ENCODE data around the gene GNPDA2. TPM values are rescaled to one million over a fixed set of nuclear protein-coding genes. Genes with fewer than 3 reads are reported as not detected.

Gene GNPDA2
- total RNA-seq, 5 donors from 2014 or later (not counting 1 experiment from before 2014, with no cell fraction given), result 8.3 to 13.1 (median 10.9) TPM

DNA sequence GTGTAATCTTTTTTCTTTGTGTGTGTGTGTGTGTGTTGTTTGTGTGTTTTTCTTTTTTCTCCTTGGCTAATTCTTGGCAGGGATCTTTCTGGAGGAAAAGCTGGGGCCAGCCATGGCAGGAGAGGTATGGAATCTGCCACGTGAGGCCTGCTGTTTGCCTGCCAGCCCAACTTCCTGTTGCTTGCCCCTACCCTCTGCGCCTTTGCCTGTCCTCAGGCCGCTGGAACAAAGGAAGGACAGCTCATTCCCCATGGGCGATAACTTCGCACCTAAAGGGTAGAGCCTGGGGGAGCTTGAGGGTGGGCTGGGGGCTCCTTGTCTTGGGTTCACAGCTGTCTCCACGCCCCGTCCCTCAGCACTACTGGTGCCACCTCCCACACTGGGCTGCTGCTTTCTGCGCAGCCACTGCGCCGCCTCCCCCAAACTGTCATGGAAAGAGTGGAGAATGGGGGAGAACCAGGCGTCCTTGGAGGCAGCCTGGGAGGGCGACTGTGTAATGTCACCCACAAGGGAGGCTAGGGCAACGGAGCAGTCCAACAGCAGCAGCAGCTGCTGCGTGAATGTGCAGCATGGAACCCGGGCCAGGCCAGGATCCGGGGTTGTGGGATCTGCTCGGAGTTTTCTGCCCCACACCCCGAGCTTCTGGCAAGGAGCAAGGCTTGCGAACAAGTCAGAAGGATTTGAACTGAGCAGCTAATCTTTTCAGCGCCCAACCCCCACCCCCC lies 62.7 kb downstream of the GNPDA2 start:
- peaks cover 0 to 6% of the 10 kb centered on the region in 2 donors for H3K27me3 Mint-ChIP-seq
- Histone ChIP-seq H3K9me3 (no peaks in the 10 kb centered on the region), H3K4me1 (ENCODE audit: control insufficient read depth in 1 of 2, extremely low read depth in 1 of 2, insufficient read depth in 2 of 2, low read length in 2 of 2) (no peaks in the 10 kb centered on the region), H3K4me3 (ENCODE audit: control insufficient read depth in 1 of 2, extremely low read depth in 1 of 2, low read length in 1 of 2) (no peak overlapping the region), H3K36me3 (ENCODE audit: control insufficient read depth in 2 of 2, extremely low read depth in 1 of 2, insufficient read depth in 1 of 2, low read length in 1 of 2) (no peaks in the 10 kb centered on the region), H3K27me3 (replicated peaks in 1 of 2; ENCODE audit: control insufficient read depth in 2 of 2, extremely low read depth in 1 of 2, insufficient read depth in 2 of 2, low read length in 1 of 2) (peaks cover 2 to 6% of the 10 kb centered on the region in 2 experiments), H3K27ac (ENCODE audit: low read length) (no peak overlapping the region)
- H3K4me3 Mint-ChIP-seq, result no peak overlapping the region
- no peaks in the 10 kb centered on the region for H3K36me3 Mint-ChIP-seq
- WGBS (ENCODE audit: insufficient coverage), result 72% methylated on average over 9 of the region's 20 CpGs
- DNase-seq, result no peak
- no peaks in the 10 kb centered on the region for H3K4me1 Mint-ChIP-seq
- no peaks in the 10 kb centered on the region for H3K9me3 Mint-ChIP-seq
- ATAC-seq (replicated peaks in 1 of 4), result no peak
- CTCF ChIA-PET, result no interaction called here
- POLR2A ChIA-PET, result interaction anchor here in 1 of 2 donors (0.5 kb wide), 1 partner anchor 46 kb away, joined by 6 read pairs; no protein-coding TSS in a partner anchor
- H3K27ac Mint-ChIP-seq, result no peak overlapping the region

DNA sequence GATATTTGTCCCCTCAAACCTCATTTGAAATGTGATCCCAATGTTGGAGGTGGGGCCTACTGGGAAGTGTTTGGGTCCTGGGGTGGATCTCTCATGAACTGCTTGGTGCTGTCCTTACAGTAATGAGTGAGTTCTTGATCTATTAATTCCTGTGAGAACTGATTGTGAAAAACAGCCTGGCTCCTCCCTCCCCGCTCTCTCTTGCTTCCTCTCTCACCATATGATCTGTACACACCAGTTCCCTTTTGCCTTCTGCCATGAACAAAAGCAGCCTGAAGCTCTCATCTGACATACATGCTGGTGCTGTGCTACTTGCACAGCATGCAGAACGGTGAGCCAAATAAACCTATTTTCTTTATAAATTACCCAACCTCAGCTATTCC lies 63.7 kb downstream of the GNPDA2 start:
- DNase-seq (no peak), ATAC-seq (replicated peaks in 1 of 4) (no peak)
- H3K27me3 Mint-ChIP-seq, result peaks cover under 1 to 10% of the 10 kb centered on the region in 2 donors
- H3K9me3 ChIP-seq, result no peaks in the 10 kb centered on the region
- ChIA-PET CTCF (no interaction called here), POLR2A (no interaction called here)
- WGBS (ENCODE audit: insufficient coverage), result 50% methylated on average over 2 of the region's 2 CpGs
- H3K27me3 ChIP-seq (replicated peaks in 1 of 2; ENCODE audit: control insufficient read depth in 2 of 2, extremely low read depth in 1 of 2, insufficient read depth in 2 of 2, low read length in 1 of 2), result peaks cover 0 to 6% of the 10 kb centered on the region in 2 experiments
- H3K27ac ChIP-seq (ENCODE audit: low read length), result no peak overlapping the region
- H3K4me3 Mint-ChIP-seq, result no peak overlapping the region
- no peak overlapping the region for H3K27ac Mint-ChIP-seq
- no peaks in the 10 kb centered on the region for H3K4me1 ChIP-seq (ENCODE audit: control insufficient read depth in 1 of 2, extremely low read depth in 1 of 2, insufficient read depth in 2 of 2, low read length in 2 of 2)
- no peaks in the 10 kb centered on the region for H3K36me3 Mint-ChIP-seq
- H3K4me3 ChIP-seq (ENCODE audit: control insufficient read depth in 1 of 2, extremely low read depth in 1 of 2, low read length in 1 of 2), result no peak overlapping the region
- H3K4me1 Mint-ChIP-seq, result no peaks in the 10 kb centered on the region
- H3K9me3 Mint-ChIP-seq, result no peaks in the 10 kb centered on the region
- no peaks in the 10 kb centered on the region for H3K36me3 ChIP-seq (ENCODE audit: control insufficient read depth in 2 of 2, extremely low read depth in 1 of 2, insufficient read depth in 1 of 2, low read length in 1 of 2)

- ChIA-PET CTCF (no interaction called here), POLR2A (no interaction called here)
- H3K9me3 Mint-ChIP-seq, result no peaks in the 10 kb centered on the region
- no peak overlapping the region for H3K27ac Mint-ChIP-seq
- Histone ChIP-seq H3K27ac (ENCODE audit: low read length) (no peak overlapping the region), H3K27me3 (replicated peaks in 1 of 2; ENCODE audit: control insufficient read depth in 2 of 2, extremely low read depth in 1 of 2, insufficient read depth in 2 of 2, low read length in 1 of 2) (peaks cover 0 to 6% of the 10 kb centered on the region in 2 experiments), H3K9me3 (no peaks in the 10 kb centered on the region), H3K4me1 (ENCODE audit: control insufficient read depth in 1 of 2, extremely low read depth in 1 of 2, insufficient read depth in 2 of 2, low read length in 2 of 2) (no peaks in the 10 kb centered on the region), H3K4me3 (ENCODE audit: control insufficient read depth in 1 of 2, extremely low read depth in 1 of 2, low read length in 1 of 2) (no peak overlapping the region), H3K36me3 (ENCODE audit: control insufficient read depth in 2 of 2, extremely low read depth in 1 of 2, insufficient read depth in 1 of 2, low read length in 1 of 2) (no peaks in the 10 kb centered on the region)
- ATAC-seq (replicated peaks in 1 of 4) (no peak), DNase-seq (no peak)
- no CpG with 5 or more reads among the region's 1 CpG for whole genome bisulfite sequencing (ENCODE audit: insufficient coverage)
- H3K4me1 Mint-ChIP-seq, result no peaks in the 10 kb centered on the region
- H3K4me3 Mint-ChIP-seq, result no peak overlapping the region
- peaks cover 4 to 10% of the 10 kb centered on the region in 2 donors for H3K27me3 Mint-ChIP-seq
- H3K36me3 Mint-ChIP-seq, result no peaks in the 10 kb centered on the region
These were observed 64.3 kb downstream of the GNPDA2 start for GRCh38 chr4:44661940-44662622.

GRCh38 chr4:44660396-44660795 lies 66.0 kb downstream of the GNPDA2 start:
- peaks cover 0 to 6% of the 10 kb centered on the region in 2 experiments for H3K27me3 ChIP-seq (replicated peaks in 1 of 2; ENCODE audit: control insufficient read depth in 2 of 2, extremely low read depth in 1 of 2, insufficient read depth in 2 of 2, low read length in 1 of 2)
- H3K9me3 Mint-ChIP-seq, result no peaks in the 10 kb centered on the region
- H3K4me3 ChIP-seq (ENCODE audit: control insufficient read depth in 1 of 2, extremely low read depth in 1 of 2, low read length in 1 of 2), result no peak overlapping the region
- peaks cover 4 to 10% of the 10 kb centered on the region in 2 donors for H3K27me3 Mint-ChIP-seq
- no peak overlapping the region for H3K27ac Mint-ChIP-seq
- ATAC-seq (replicated peaks in 1 of 4), result no peak
- WGBS (ENCODE audit: insufficient coverage), result 60% methylated on average over 1 of the region's 3 CpGs
- POLR2A ChIA-PET, result interaction anchor here in 1 of 2 donors (0.6 kb wide), 1 partner anchor 13 kb away, joined by 3 read pairs; no protein-coding TSS in a partner anchor
- H3K9me3 ChIP-seq, result no peaks in the 10 kb centered on the region
- no peaks in the 10 kb centered on the region for H3K4me1 ChIP-seq (ENCODE audit: control insufficient read depth in 1 of 2, extremely low read depth in 1 of 2, insufficient read depth in 2 of 2, low read length in 2 of 2)
- H3K4me1 Mint-ChIP-seq, result no peaks in the 10 kb centered on the region
- no peaks in the 10 kb centered on the region for H3K36me3 ChIP-seq (ENCODE audit: control insufficient read depth in 2 of 2, extremely low read depth in 1 of 2, insufficient read depth in 1 of 2, low read length in 1 of 2)
- no peaks in the 10 kb centered on the region for H3K36me3 Mint-ChIP-seq
- no peak for DNase-seq
- CTCF ChIA-PET, result no interaction called here
- no peak overlapping the region for H3K4me3 Mint-ChIP-seq
- no peak overlapping the region for H3K27ac ChIP-seq (ENCODE audit: low read length)

- Histone ChIP-seq H3K36me3 (ENCODE audit: control insufficient read depth in 2 of 2, extremely low read depth in 1 of 2, insufficient read depth in 1 of 2, low read length in 1 of 2) (no peaks in the 10 kb centered on the region), H3K4me1 (ENCODE audit: control insufficient read depth in 1 of 2, extremely low read depth in 1 of 2, insufficient read depth in 2 of 2, low read length in 2 of 2) (no peaks in the 10 kb centered on the region), H3K27ac (ENCODE audit: low read length) (no peak overlapping the region), H3K9me3 (no peaks in the 10 kb centered on the region), H3K4me3 (ENCODE audit: control insufficient read depth in 1 of 2, extremely low read depth in 1 of 2, low read length in 1 of 2) (no peak overlapping the region), H3K27me3 (replicated peaks in 1 of 2; ENCODE audit: control insufficient read depth in 2 of 2, extremely low read depth in 1 of 2, insufficient read depth in 2 of 2, low read length in 1 of 2) (no peaks in the 10 kb centered on the region)
- Mint-ChIP-seq H3K27ac (no peak overlapping the region), H3K27me3 (peaks cover 4 to 6% of the 10 kb centered on the region in 2 donors), H3K9me3 (no peaks in the 10 kb centered on the region), H3K4me1 (no peaks in the 10 kb centered on the region), H3K36me3 (no peaks in the 10 kb centered on the region), H3K4me3 (no peak overlapping the region)
- CTCF ChIA-PET, result no interaction called here
- WGBS (ENCODE audit: insufficient coverage), result 83% methylated on average over 1 of the region's 1 CpG
- POLR2A ChIA-PET, result no interaction called here
- DNase-seq (no peak), ATAC-seq (replicated peaks in 1 of 4) (no peak)
These were observed 74.4 kb downstream of the GNPDA2 start for GRCh38 chr4:44652002-44652401.

Data from T-cell (primary cell).